ENCODE measurements around the gene MAMLD1. TPM values are rescaled to one million over a fixed set of nuclear protein-coding genes. Genes with fewer than 3 reads are reported as not detected.

Gene MAMLD1
- total RNA-seq, 4 donors from 2014 or later: 1.2 to 2.0 (median 1.6) TPM

- in situ Hi-C loops (cut with MboI; ENCODE audit: low sequenced_read_pairs in 4 of 4) (no loop called here), intact Hi-C loops (cut with DNase I; ENCODE audit: low total_unique reads) (no loop called here)
- Histone ChIP-seq H3K4me1 (peaks cover 0 to 11% of the 10 kb centered on the region in 2 donors), H3K27me3 (no peaks in the 10 kb centered on the region), H3K4me3 (no peak overlapping the region), H3K36me3 (no peaks in the 10 kb centered on the region), H3K27ac (peak overlapping the region in 2 of 4 donors; percentile 54 to 57), H3K9me3 (no peaks in the 10 kb centered on the region)
- ATAC-seq: no peak
- DNase-seq: no peak
- no peak for TF ChIP-seq POLR2A (IDR thresholded peaks at IDR 0.05)
- TF ChIP-seq, protein P1, sequence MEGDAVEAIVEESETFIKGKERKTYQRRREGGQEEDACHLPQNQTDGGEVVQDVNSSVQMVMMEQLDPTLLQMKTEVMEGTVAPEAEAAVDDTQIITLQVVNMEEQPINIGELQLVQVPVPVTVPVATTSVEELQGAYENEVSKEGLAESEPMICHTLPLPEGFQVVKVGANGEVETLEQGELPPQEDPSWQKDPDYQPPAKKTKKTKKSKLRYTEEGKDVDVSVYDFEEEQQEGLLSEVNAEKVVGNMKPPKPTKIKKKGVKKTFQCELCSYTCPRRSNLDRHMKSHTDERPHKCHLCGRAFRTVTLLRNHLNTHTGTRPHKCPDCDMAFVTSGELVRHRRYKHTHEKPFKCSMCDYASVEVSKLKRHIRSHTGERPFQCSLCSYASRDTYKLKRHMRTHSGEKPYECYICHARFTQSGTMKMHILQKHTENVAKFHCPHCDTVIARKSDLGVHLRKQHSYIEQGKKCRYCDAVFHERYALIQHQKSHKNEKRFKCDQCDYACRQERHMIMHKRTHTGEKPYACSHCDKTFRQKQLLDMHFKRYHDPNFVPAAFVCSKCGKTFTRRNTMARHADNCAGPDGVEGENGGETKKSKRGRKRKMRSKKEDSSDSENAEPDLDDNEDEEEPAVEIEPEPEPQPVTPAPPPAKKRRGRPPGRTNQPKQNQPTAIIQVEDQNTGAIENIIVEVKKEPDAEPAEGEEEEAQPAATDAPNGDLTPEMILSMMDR (IDR thresholded peaks at IDR 0.05 in 4 of 5, conservative IDR thresholded peaks at IDR 0.05 in 1 of 5): no peak
Observed at GRCh38 chrX:150507251-150507856, 144.2 kb downstream of the MAMLD1 start.

DNA sequence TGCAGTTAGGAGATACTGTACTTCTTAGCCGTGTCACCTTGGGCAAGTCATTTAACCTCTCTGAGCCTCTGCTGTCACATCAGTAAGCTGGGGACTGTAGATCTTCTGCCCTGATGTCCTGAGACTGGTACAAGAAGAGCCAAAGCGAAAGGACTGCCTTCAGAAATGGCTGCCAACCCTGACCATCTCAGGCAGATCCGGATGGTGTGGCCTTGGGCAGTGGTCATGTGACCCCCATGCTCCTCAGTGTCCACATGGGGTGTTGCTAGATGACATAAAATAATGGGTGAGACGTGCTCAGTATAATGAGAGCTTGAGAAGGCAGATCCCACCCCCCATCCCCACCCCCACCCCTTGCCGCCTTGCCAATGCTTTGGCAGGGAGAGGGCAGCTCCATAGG is 144.9 kb downstream of the MAMLD1 start:
- no peak for ATAC-seq
- H3K27ac ChIP-seq: peak overlapping the region in 3 of 4 donors; percentile 37 to 57 (median 54)
- no peak for TF ChIP-seq POLR2A (IDR thresholded peaks at IDR 0.05)
- TF ChIP-seq, protein P1 (IDR thresholded peaks at IDR 0.05 in 4 of 5, conservative IDR thresholded peaks at IDR 0.05 in 1 of 5): no peak
- no peaks in the 10 kb centered on the region for H3K9me3 ChIP-seq
- intact Hi-C loops (cut with DNase I; ENCODE audit: low total_unique reads) (no loop called here), in situ Hi-C loops (cut with MboI; ENCODE audit: low sequenced_read_pairs in 4 of 4) (no loop called here)
- no peak overlapping the region for H3K4me3 ChIP-seq
- H3K36me3 ChIP-seq: no peaks in the 10 kb centered on the region
- DNase-seq: no peak
- no peaks in the 10 kb centered on the region for H3K27me3 ChIP-seq
- peaks cover 0 to 11% of the 10 kb centered on the region in 2 donors for H3K4me1 ChIP-seq

DNA sequence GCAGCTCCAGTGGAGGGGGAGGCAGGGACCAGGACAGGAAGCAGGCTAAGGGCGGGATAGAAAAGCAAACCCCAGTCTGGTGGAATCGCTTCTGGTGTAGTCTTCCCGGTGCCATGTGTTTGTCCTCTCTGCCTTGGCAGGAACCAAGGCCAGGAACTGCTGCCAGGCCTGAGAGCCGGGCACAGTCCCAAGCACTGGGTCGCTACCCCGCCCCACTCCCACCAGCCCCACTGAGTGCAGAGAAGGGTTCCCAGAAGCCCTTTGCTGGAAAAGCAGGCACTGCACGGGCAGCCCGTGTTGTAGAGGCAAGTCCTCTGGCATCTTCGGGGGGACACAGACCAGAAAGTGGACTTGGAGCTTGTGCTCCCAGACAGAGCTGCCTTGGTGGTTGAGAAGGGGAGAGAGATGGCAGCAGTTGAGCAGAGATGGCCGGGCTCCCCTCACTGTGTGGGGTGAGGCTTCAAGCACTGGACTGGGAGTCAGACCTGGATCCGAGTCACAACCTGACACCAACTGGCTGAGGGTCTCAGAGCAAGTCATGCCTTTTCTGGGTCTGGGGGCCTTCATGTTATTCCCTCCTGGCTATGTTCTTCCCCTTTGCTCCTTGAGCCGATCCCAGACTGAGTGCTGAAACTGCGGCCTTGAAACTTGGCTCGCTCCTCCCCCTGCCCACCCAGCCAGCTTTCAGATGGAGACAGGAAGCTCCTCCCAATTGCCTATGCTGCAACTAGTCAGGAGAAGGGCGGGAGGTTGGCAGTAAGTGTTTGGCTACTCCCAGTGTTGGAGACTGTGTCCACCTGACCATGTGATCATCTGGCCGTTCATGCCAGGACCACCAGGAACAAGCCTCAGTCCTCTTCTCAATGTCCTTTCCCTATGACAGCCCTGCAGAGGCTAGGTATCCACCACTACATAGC is 145.6 kb downstream of the MAMLD1 start:
- Histone ChIP-seq H3K4me3 (no peak overlapping the region), H3K27ac (peak overlapping the region in 3 of 4 donors; percentile 37 to 57 (median 54)), H3K27me3 (no peaks in the 10 kb centered on the region), H3K9me3 (no peaks in the 10 kb centered on the region), H3K36me3 (no peaks in the 10 kb centered on the region), H3K4me1 (peaks cover 0 to 11% of the 10 kb centered on the region in 2 donors)
- in situ Hi-C loops (cut with MboI; ENCODE audit: low sequenced_read_pairs in 4 of 4): no loop called here
- intact Hi-C loops (cut with DNase I; ENCODE audit: low total_unique reads): no loop called here
- peak; percentile 39 to 64 for ATAC-seq
- peak in 1 of 2 donors; percentile 19 for DNase-seq
- TF ChIP-seq, protein P1 (IDR thresholded peaks at IDR 0.05 in 4 of 5, conservative IDR thresholded peaks at IDR 0.05 in 1 of 5): no peak
- TF ChIP-seq POLR2A (IDR thresholded peaks at IDR 0.05): no peak

GRCh38 chrX:150509703-150510102 is 146.6 kb downstream of the MAMLD1 start:
- Histone ChIP-seq H3K4me1 (peaks cover 0 to 11% of the 10 kb centered on the region in 2 donors), H3K36me3 (no peaks in the 10 kb centered on the region), H3K27ac (no peak overlapping the region), H3K9me3 (no peaks in the 10 kb centered on the region), H3K4me3 (no peak overlapping the region), H3K27me3 (no peaks in the 10 kb centered on the region)
- in situ Hi-C loops (cut with MboI; ENCODE audit: low sequenced_read_pairs in 4 of 4): no loop called here
- intact Hi-C loops (cut with DNase I; ENCODE audit: low total_unique reads): no loop called here
- TF ChIP-seq, protein P1 (IDR thresholded peaks at IDR 0.05 in 4 of 5, conservative IDR thresholded peaks at IDR 0.05 in 1 of 5): no peak
- TF ChIP-seq POLR2A (IDR thresholded peaks at IDR 0.05): no peak
- ATAC-seq: no peak
- DNase-seq: no peak

Data from gastrocnemius medialis (tissue), 4 donors.